GM21576 (cell line): ENCODE data around the gene GIT1.

Experiments used
- ATAC-seq: cut with Tn5 transposase; IDR thresholded peaks from one replicate; pipeline ENCODE4 v1.9.1; 2021; ENCODE audit warnings: mild to moderate bottlenecking, moderate library complexity; ENCODE audit not compliant: unreplicated experiment

The GIT1 gene

GRCh38 chr17:29579866-29580771, 9.3 kb downstream of the GIT1 start:
- peak; percentile 66 for ATAC-seq

GRCh38 chr17:29578626-29579485, 10.6 kb downstream of the GIT1 start:
- ATAC-seq, result no peak

GRCh38 chr17:29577385-29578211, 11.8 kb downstream of the GIT1 start:
- no peak for ATAC-seq

GRCh38 chr17:29577001-29577370, 12.5 kb downstream of the GIT1 start:
- no peak for ATAC-seq

- ATAC-seq, result no peak
Observed at GRCh38 chr17:29576214-29577000, 13.0 kb downstream of the GIT1 start.

- ATAC-seq, result no peak
Observed at GRCh38 chr17:29575511-29576213, 13.8 kb downstream of the GIT1 start.

GRCh38 chr17:29574732-29575510, 14.5 kb downstream of the GIT1 start:
- ATAC-seq, result no peak

- no peak for ATAC-seq
Observed at GRCh38 chr17:29573871-29574731, 15.3 kb downstream of the GIT1 start.

GRCh38 chr17:29573558-29573869, 15.9 kb downstream of the GIT1 start:
- ATAC-seq, result no peak

- no peak for ATAC-seq
Observed at GRCh38 chr17:29572691-29573557, 16.5 kb downstream of the GIT1 start.

- no peak for ATAC-seq
Observed at GRCh38 chr17:29571883-29572681, 17.4 kb downstream of the GIT1 start.

GRCh38 chr17:29571486-29571882, 18.0 kb downstream of the GIT1 start:
- no peak for ATAC-seq

GRCh38 chr17:29570521-29570920, 18.9 kb downstream of the GIT1 start:
- no peak for ATAC-seq

GRCh38 chr17:29569245-29569950, 20.1 kb downstream of the GIT1 start:
- ATAC-seq, result no peak

- ATAC-seq, result peak; percentile 35
Observed at GRCh38 chr17:29568331-29569244, 20.9 kb downstream of the GIT1 start, which contains the start of gene TP53I13. TP53I13 (plus strand) TSS chr17:29568701; CDS start chr17:29568759, 58 bp downstream.
